H9 (cell line): Measurements from ENCODE around the gene ADAT3. TPM values are rescaled to one million over a fixed set of nuclear protein-coding genes. Genes with fewer than 3 reads are reported as not detected.

Experiments
- DNase-seq: peaks from one replicate; pipeline ENCODE4 v3.0.0-alpha.2; 2017
- H2AFZ ChIP-seq: one replicate; pipeline ENCODE4 v1.6.1; 2013; ENCODE audit warnings: mild to moderate bottlenecking, low read length, control low read depth, moderate library complexity
- H2AK5ac ChIP-seq: 2 replicates; pipeline ENCODE4 v1.6.1; 2013; ENCODE audit warnings: low read length, control low read depth, mixed read lengths; ENCODE audit not compliant: insufficient read length
- H2BK120ac ChIP-seq: one replicate; pipeline ENCODE4 v1.6.1; 2013; ENCODE audit warnings: low read depth, mild to moderate bottlenecking, low read length, control low read depth, inconsistent platforms; ENCODE audit not compliant: poor library complexity, severe bottlenecking
- H2BK12ac ChIP-seq: 2 replicates; pipeline ENCODE4 v1.6.1; 2013; ENCODE audit warnings: low read length, control low read depth, mixed read lengths, low read depth; ENCODE audit not compliant: insufficient read length
- H2BK15ac ChIP-seq: 2 replicates; pipeline ENCODE4 v1.6.1; 2013; ENCODE audit warnings: low read depth, low read length, control low read depth
- H2BK20ac ChIP-seq: one replicate; pipeline ENCODE4 v1.6.1; 2013; ENCODE audit warnings: low read depth, mild to moderate bottlenecking, low read length, control low read depth, inconsistent platforms; ENCODE audit not compliant: poor library complexity, severe bottlenecking
- H2BK5ac ChIP-seq: 2 replicates; pipeline ENCODE4 v1.6.1; 2013; ENCODE audit warnings: low read length, control low read depth, mixed read lengths; ENCODE audit not compliant: insufficient read length
- H3K14ac ChIP-seq: 2 replicates; pipeline ENCODE4 v1.6.1; 2013; ENCODE audit warnings: low read length, control low read depth; ENCODE audit not compliant: insufficient read depth
- H3K18ac ChIP-seq: 2 replicates; pipeline ENCODE4 v1.6.1; 2013; ENCODE audit warnings: low read depth, mild to moderate bottlenecking, mixed read lengths, low read length, control low read depth; ENCODE audit not compliant: insufficient read length
- H3K23ac ChIP-seq: 2 replicates; pipeline ENCODE4 v1.6.1; 2013; ENCODE audit warnings: low read length, control low read depth, mixed read lengths, low read depth; ENCODE audit not compliant: insufficient read length
- H3K23me2 ChIP-seq: 2 replicates; pipeline ENCODE4 v1.6.1; 2013; ENCODE audit warnings: low read depth, mild to moderate bottlenecking, mixed read lengths, low read length, control low read depth; ENCODE audit not compliant: insufficient read length, poor library complexity, severe bottlenecking
- H3K27ac ChIP-seq: 2 replicates; pipeline ENCODE4 v1.5.1; 2013; ENCODE audit warnings: low read length, control low read depth, mixed read lengths, low read depth; ENCODE audit not compliant: insufficient read length
- H3K27me3 ChIP-seq: 2 replicates; pipeline ENCODE4 v1.6.1; 2013; ENCODE audit warnings: low read length, control low read depth, inconsistent platforms; ENCODE audit not compliant: insufficient read depth
- H3K4ac ChIP-seq: 2 replicates; pipeline ENCODE4 v1.6.1; 2013; ENCODE audit warnings: low read depth, mild to moderate bottlenecking, control low read depth, inconsistent platforms, low read length, moderate library complexity
- H3K4me1 ChIP-seq: 2 replicates; pipeline ENCODE4 v1.6.1; 2013; ENCODE audit warnings: low read length, control low read depth, inconsistent platforms; ENCODE audit not compliant: insufficient read depth
- H3K4me2 ChIP-seq: 2 replicates; pipeline ENCODE4 v1.6.1; 2013; ENCODE audit warnings: low read length, control low read depth, mixed read lengths; ENCODE audit not compliant: insufficient read length, insufficient read depth
- H3K56ac ChIP-seq: 2 replicates; pipeline ENCODE4 v1.6.1; 2013; ENCODE audit warnings: low read depth, mild to moderate bottlenecking, mixed read lengths, low read length, control low read depth; ENCODE audit not compliant: insufficient read length
- H3K79me1 ChIP-seq: 2 replicates; pipeline ENCODE4 v1.6.1; 2013; ENCODE audit warnings: low read depth, mild to moderate bottlenecking, moderate library complexity, low read length, control low read depth, inconsistent platforms; ENCODE audit not compliant: insufficient read depth, poor library complexity, severe bottlenecking
- H3K79me2 ChIP-seq: 2 replicates; pipeline ENCODE4 v1.6.1; 2013; ENCODE audit warnings: low read length, control low read depth, inconsistent platforms; ENCODE audit not compliant: insufficient read depth
- H3K9ac ChIP-seq: 2 replicates; pipeline ENCODE4 v1.6.1; 2013; ENCODE audit warnings: low read length, control low read depth, mixed read lengths; ENCODE audit not compliant: insufficient read length; ENCODE audit errors: extremely low read depth
- H3K9me3 ChIP-seq: one replicate; pipeline ENCODE4 v1.6.1; 2013; ENCODE audit warnings: low read depth, low read length, inconsistent platforms; ENCODE audit not compliant: control insufficient read depth
- H3T11ph ChIP-seq: one replicate; pipeline ENCODE4 v1.6.1; 2013; ENCODE audit warnings: mild to moderate bottlenecking, low read length, control low read depth, inconsistent platforms
- H4K20me1 ChIP-seq: one replicate; pipeline ENCODE4 v1.6.1; 2013; ENCODE audit not compliant: control insufficient read depth, insufficient read length, insufficient read depth
- H4K5ac ChIP-seq: 2 replicates; pipeline ENCODE4 v1.6.1; 2013; ENCODE audit warnings: low read depth, mild to moderate bottlenecking, mixed read lengths, low read length, control low read depth; ENCODE audit not compliant: insufficient read length
- H4K8ac ChIP-seq: replicated peaks from 2 replicates; pipeline ENCODE4 v1.6.1; 2013; ENCODE audit warnings: low read length, control low read depth, mixed read lengths, low read depth; ENCODE audit not compliant: insufficient read length
- H4K91ac ChIP-seq: 2 replicates; pipeline ENCODE4 v1.6.1; 2013; ENCODE audit warnings: low read depth, mild to moderate bottlenecking, moderate library complexity, mixed read lengths, low read length, control low read depth; ENCODE audit not compliant: insufficient read length
- H3K27ac Mint-ChIP-seq, 3 experiments: 2 replicates in 2 of 3; 3 replicates in 1 of 3; pipeline ENCODE4 v1.8.0; 2020 to 2021; ENCODE audit warnings: mixed read lengths in 3 of 3, mild to moderate bottlenecking in 1 of 3, moderate library complexity in 1 of 3
- H3K27me3 Mint-ChIP-seq: 2 replicates; pipeline ENCODE4 v1.8.0; 2021; ENCODE audit warnings: low read depth, mild to moderate bottlenecking, moderate library complexity, mixed read lengths
- H3K36me3 Mint-ChIP-seq, 3 experiments: 2 replicates in 2 of 3; 3 replicates in 1 of 3; pipeline ENCODE4 v1.8.0; 2020 to 2021; ENCODE audit warnings: low read depth in 3 of 3, mixed read lengths in 3 of 3; ENCODE audit not compliant: insufficient read depth in 1 of 3
- H3K4me1 Mint-ChIP-seq, 2 experiments: 2 replicates each; pipeline ENCODE4 v1.8.0; 2020; ENCODE audit warnings: mixed read lengths in 2 of 2
- H3K4me3 Mint-ChIP-seq, 2 experiments: 2 replicates in 1 of 2; 3 replicates in 1 of 2; pipeline ENCODE4 v1.8.0; 2020 to 2021; ENCODE audit warnings: mild to moderate bottlenecking in 2 of 2, mixed read lengths in 2 of 2, moderate library complexity in 1 of 2
- H3K9me3 Mint-ChIP-seq, 2 experiments: 2 replicates in 1 of 2; 3 replicates in 1 of 2; pipeline ENCODE4 v1.8.0; 2020; ENCODE audit warnings: mild to moderate bottlenecking in 2 of 2, mixed read lengths in 2 of 2, moderate library complexity in 1 of 2
- CTCF ChIP-seq: fragments of 200-600 bp; sonication (generic); conservative IDR thresholded peaks from 3 replicates; pipeline ENCODE4 v1.8.0; 2021; ENCODE audit warnings: antibody characterized with exemption, mild to moderate bottlenecking
- WGBS: extraction: QIAGEN DNeasy Blood & Tissue Kit; methylation state at CpG from one replicate; pipeline ENCODE4 v1.1.7; 2013; ENCODE audit warnings: missing lambda C conversion rate, low lambda C conversion rate, mixed read lengths; ENCODE audit not compliant: insufficient read length; ENCODE audit errors: extremely low coverage; 5-methylcytosine and 5-hydroxymethylcytosine counted together
- total RNA-seq: library from RNA; stranded (reverse); gene quantifications from 2 replicates; pipeline ENCODE4 v1.2.1, GENCODE V29; 2021

The ADAT3 gene
- total RNA-seq, 1 experiment from 2014 or later = 12.2 TPM

DNA sequence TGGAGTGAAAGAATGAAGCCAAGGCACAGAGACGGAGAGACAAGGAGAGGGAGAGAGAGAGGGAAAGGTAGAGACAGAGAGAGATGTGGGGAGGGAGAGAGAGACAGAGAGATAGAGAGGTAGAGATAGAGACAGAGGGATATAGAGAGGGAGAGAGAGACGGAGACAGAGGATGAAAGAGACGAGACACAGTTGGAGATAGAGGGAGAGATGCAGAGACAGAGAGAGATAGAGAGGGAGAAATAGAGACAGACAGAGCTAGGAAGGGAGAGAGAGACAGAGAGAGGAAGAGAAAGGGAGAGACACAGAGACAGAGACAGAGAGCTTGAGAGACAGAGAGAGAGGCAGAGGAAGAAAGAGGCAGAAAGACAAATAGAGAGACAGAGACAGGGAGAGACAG is 31.2 kb downstream of the ADAT3 start:
- H3K27ac Mint-ChIP-seq = no peak overlapping the region

More for the DNA sequence above, 31.2 kb downstream of the ADAT3 start:
- Mint-ChIP-seq H3K9me3 (peaks cover 13% of the 10 kb centered on the region in 2 experiments), H3K4me3 (no peak overlapping the region; a peak in 1 of 5 replicates), H3K4me1 (peaks cover 5 to 9% of the 10 kb centered on the region in 2 experiments), H3K27me3 (peaks cover 18% of the 10 kb centered on the region), H3K36me3 (peaks cover 6 to 10% (median 10%) of the 10 kb centered on the region in 3 experiments; a peak in 6 of 7 replicates)
- Histone ChIP-seq H4K8ac (no peak overlapping the region), H2BK120ac (no peak overlapping the region), H3K27me3 (no peaks in the 10 kb centered on the region), H2AFZ (no peak overlapping the region), H3K18ac (no peak overlapping the region), H3K4me1 (no peaks in the 10 kb centered on the region), H3K23ac (no peak overlapping the region), H2BK5ac (no peak overlapping the region), H2AK5ac (no peak overlapping the region), H3K9me3 (no peaks in the 10 kb centered on the region), H3T11ph (no peak overlapping the region), H3K14ac (no peak overlapping the region), H3K23me2 (no peaks in the 10 kb centered on the region), H3K4me2 (no peak overlapping the region), H4K91ac (no peak overlapping the region), H2BK12ac (no peak overlapping the region), H2BK20ac (no peak overlapping the region), H3K9ac (no peak overlapping the region), H4K20me1 (no peaks in the 10 kb centered on the region), H2BK15ac (no peak overlapping the region), H3K27ac (no peak overlapping the region), H4K5ac (no peak overlapping the region), H3K56ac (no peak overlapping the region), H3K4ac (no peak overlapping the region), H3K79me1 (no peaks in the 10 kb centered on the region), H3K79me2 (no peaks in the 10 kb centered on the region)
- no peak for DNase-seq
- TF ChIP-seq CTCF = no peak
- WGBS = no CpG with 5 or more reads among the region's 3 CpGs
